HUES6 (cell line): ENCODE data around the gene UCHL1.

Experiments used
- H3K27ac ChIP-seq: 2 replicates; pipeline ENCODE4 v1.7.0; 2013; ENCODE audit warnings: low read depth, mild to moderate bottlenecking, low read length, inconsistent platforms
- H3K27me3 ChIP-seq: 2 replicates; pipeline ENCODE4 v1.6.1; 2013; ENCODE audit warnings: low read length; ENCODE audit not compliant: control insufficient read depth, insufficient read depth
- H3K36me3 ChIP-seq: 2 replicates; pipeline ENCODE4 v1.6.1; 2013; ENCODE audit warnings: low read length; ENCODE audit not compliant: control insufficient read depth, insufficient read depth
- H3K4me1 ChIP-seq: 2 replicates; pipeline ENCODE4 v1.6.1; 2013; ENCODE audit warnings: low read length; ENCODE audit not compliant: control insufficient read depth, insufficient read depth
- H3K4me3 ChIP-seq: 2 replicates; pipeline ENCODE4 v1.5.1; 2013; ENCODE audit warnings: low read depth, low read length
- H3K9ac ChIP-seq: one replicate; pipeline ENCODE4 v1.6.1; 2013; ENCODE audit warnings: mild to moderate bottlenecking, low read length
- H3K9me3 ChIP-seq: 2 replicates; pipeline ENCODE4 v1.6.1; 2013; ENCODE audit warnings: low read depth, low read length; ENCODE audit not compliant: control insufficient read depth, insufficient read depth

The UCHL1 gene

DNA sequence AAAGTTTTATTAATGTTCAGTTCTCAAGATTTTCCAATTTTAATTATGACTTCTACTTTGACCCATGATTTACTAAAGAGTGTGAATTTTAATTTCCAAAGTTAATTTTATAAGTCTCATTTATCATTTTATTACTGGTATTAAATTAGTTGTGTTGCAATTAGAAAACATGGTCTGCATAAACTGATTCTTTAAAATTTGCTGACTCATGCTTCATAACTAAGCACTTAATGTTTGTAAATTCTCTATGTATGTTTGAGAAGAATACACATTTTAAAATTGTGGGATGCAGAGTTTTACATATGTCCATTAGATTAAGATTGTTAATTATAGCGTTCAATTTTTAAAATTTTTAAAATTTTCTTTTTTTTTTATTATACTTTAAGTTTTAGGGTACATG is 20.2 kb upstream of the UCHL1 start:
- H3K4me3 ChIP-seq: no peak overlapping the region
- H3K27ac ChIP-seq: no peak overlapping the region
- H3K4me1 ChIP-seq: no peaks in the 10 kb centered on the region
- H3K9me3 ChIP-seq: no peaks in the 10 kb centered on the region
- H3K9ac ChIP-seq: no peak overlapping the region
- H3K36me3 ChIP-seq: no peaks in the 10 kb centered on the region
- no peaks in the 10 kb centered on the region for H3K27me3 ChIP-seq

- H3K4me1 ChIP-seq: peaks cover 4% of the 10 kb centered on the region; the same call in 1 of the 2 replicates
- no peaks in the 10 kb centered on the region for H3K36me3 ChIP-seq
These were observed 14.8 kb upstream of the UCHL1 start for GRCh38 chr4:41241919-41242318.

DNA sequence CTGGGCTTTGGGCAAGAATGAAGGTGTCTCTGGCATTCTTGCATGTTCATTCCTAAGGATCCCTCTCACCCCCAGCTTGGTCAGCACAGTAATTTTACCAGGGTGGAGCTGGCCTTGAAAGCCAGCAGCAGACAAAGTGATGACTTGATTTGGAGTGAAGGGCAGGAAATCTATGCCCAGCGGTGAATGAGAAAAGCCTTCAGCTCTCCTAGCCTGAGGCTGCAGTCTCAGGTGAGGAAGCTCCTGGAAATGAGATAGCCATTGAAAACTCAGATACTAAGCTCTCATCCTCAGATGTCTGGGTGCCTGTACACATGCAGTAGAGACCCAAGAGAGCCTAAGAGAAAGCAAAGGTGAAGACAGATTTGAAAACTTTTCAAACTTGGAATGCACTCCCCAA is 10.7 kb upstream of the UCHL1 start:
- Histone ChIP-seq H3K27ac (no peak overlapping the region), H3K9me3 (no peaks in the 10 kb centered on the region), H3K4me3 (no peak overlapping the region), H3K36me3 (no peaks in the 10 kb centered on the region), H3K9ac (no peak overlapping the region), H3K27me3 (no peaks in the 10 kb centered on the region), H3K4me1 (peaks cover 4% of the 10 kb centered on the region; the same call in 1 of the 2 replicates)

More at GRCh38 chr4:41241919-41242318, 14.8 kb upstream of the UCHL1 start:
- Histone ChIP-seq H3K27me3 (no peaks in the 10 kb centered on the region), H3K9me3 (no peaks in the 10 kb centered on the region), H3K9ac (no peak overlapping the region), H3K4me3 (no peak overlapping the region), H3K27ac (no peak overlapping the region)

DNA sequence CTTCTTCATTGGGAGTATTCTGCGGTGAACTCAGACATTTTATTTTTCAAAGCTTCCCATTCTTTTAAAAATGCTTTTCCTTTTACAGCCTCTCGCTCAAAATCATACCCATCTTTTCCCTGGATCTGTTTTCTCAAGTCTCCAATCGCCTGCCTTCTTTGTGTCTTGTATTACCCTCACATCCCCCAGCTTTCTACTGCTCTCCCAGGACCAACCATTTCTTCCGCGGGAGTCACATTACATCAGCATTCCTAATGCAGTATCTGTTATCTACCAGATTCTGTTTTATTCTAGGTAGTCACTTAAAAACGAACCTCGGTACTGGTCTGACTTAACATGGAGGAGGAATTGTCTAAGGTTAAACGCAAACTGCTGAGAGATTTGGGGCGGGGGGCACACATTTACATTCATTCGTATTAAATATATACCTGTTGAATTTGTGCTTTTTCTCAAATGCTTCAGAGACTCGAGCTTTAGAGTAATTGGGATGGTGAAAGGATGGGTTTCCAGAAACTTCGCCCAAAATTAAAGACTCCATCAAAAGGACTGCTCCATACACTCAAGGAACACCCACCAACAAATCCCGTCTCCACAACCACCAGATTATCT is 493 bp upstream of the UCHL1 start:
- Histone ChIP-seq H3K36me3 (peaks cover 36% of the 10 kb centered on the region), H3K9ac (peak overlapping the region; percentile 65), H3K27ac (peak overlapping the region; percentile 54), H3K27me3 (no peaks in the 10 kb centered on the region), H3K4me1 (peaks cover 23% of the 10 kb centered on the region), H3K9me3 (peaks cover 3% of the 10 kb centered on the region; the same call in 1 of the 2 replicates), H3K4me3 (peak overlapping the region; percentile 93)

- peak overlapping the region; percentile 93 for H3K4me3 ChIP-seq
- H3K4me1 ChIP-seq: peaks cover 23% of the 10 kb centered on the region
- H3K27me3 ChIP-seq: no peaks in the 10 kb centered on the region
- H3K9ac ChIP-seq: peak overlapping the region; percentile 93
- H3K36me3 ChIP-seq: peaks cover 47% of the 10 kb centered on the region
- peak overlapping the region; percentile 85 for H3K27ac ChIP-seq
- H3K9me3 ChIP-seq: no peaks in the 10 kb centered on the region
These were observed 651 bp downstream of the UCHL1 start for GRCh38 chr4:41257257-41257901.

DNA sequence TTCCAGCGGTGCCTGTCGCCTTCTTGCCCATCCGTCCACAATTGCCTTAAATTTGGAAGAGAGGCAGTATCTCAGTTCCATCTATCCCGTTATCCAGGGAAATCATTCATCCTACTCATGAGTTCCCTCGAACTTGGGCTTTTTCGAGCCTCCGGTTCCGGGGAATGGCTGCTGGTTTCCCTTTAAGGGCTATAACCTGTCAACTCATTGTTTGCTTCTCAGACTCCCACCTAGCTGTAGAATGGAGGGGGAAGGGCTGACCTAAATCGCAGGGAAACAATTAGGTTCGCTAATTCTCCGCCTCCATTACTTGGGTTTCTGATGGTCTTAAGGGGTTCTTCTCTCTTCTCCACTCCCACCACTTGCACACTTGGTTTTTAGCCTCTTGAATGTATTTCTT is 1.2 kb downstream of the UCHL1 start:
- Histone ChIP-seq H3K27ac (no peak overlapping the region; the same call in 1 of the 2 replicates), H3K36me3 (peaks cover 52% of the 10 kb centered on the region), H3K9me3 (no peaks in the 10 kb centered on the region), H3K4me1 (peaks cover 23% of the 10 kb centered on the region), H3K27me3 (no peaks in the 10 kb centered on the region), H3K9ac (peak overlapping the region; percentile 93), H3K4me3 (peak overlapping the region; percentile 93)

DNA sequence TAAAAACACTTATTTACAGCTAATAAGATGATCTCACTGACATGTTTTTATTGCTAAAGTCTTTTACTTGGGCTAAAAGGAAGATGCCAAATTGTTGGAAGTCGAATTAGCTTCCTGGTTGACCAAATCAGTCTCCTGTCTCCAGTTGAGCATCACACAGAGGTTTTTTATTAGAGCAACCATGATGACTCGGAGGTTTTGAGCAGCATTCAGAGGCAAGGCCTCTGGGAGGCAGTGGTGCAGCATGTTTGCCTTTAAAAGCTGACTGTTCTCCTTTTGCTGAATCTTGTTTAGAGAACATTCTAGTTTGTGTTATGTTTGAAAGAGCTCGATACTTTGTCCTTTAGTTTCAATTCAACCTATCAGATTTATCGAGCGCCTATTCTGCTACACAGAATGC is 2.1 kb downstream of the UCHL1 start:
- H3K27ac ChIP-seq: peak overlapping the region; percentile 6; the same call in 1 of the 2 replicates
- H3K4me3 ChIP-seq: peak overlapping the region; percentile 93
- H3K36me3 ChIP-seq: peaks cover 61% of the 10 kb centered on the region
- no peaks in the 10 kb centered on the region for H3K9me3 ChIP-seq
- H3K4me1 ChIP-seq: peaks cover 23% of the 10 kb centered on the region
- no peaks in the 10 kb centered on the region for H3K27me3 ChIP-seq
- peak overlapping the region; percentile 93 for H3K9ac ChIP-seq

GRCh38 chr4:41260116-41260733 is 3.5 kb downstream of the UCHL1 start:
- Histone ChIP-seq H3K36me3 (peaks cover 76% of the 10 kb centered on the region), H3K9me3 (no peaks in the 10 kb centered on the region), H3K4me1 (peaks cover 23% of the 10 kb centered on the region), H3K4me3 (no peak overlapping the region), H3K27me3 (no peaks in the 10 kb centered on the region), H3K9ac (no peak overlapping the region), H3K27ac (no peak overlapping the region)

GRCh38 chr4:41262198-41262597 is 5.5 kb downstream of the UCHL1 start:
- H3K27me3 ChIP-seq: no peaks in the 10 kb centered on the region
- H3K36me3 ChIP-seq: peaks cover 95% of the 10 kb centered on the region
- no peak overlapping the region for H3K27ac ChIP-seq
- peaks cover 15% of the 10 kb centered on the region for H3K4me1 ChIP-seq
- no peak overlapping the region for H3K9ac ChIP-seq
- H3K4me3 ChIP-seq: no peak overlapping the region
- no peaks in the 10 kb centered on the region for H3K9me3 ChIP-seq

DNA sequence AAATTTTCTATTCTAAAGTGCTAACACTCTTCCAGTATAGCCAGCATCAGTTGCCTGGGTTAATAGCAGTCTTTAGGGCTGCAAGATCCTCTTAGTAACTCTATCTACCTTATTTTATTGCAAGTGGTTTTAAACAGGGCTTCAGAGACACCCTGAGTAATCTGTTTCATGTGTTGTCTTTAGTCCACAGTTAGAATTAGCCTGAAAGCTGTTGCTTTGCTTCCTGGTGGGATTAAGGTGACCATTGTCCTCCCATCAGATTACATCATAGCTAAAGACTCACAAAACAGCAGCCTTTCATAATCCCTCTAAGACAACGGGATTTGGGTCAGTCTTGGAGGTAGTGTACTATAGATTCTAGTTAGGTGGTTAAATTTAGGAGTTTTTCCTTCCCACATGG is 7.5 kb downstream of the UCHL1 start:
- Histone ChIP-seq H3K36me3 (peaks cover 100% of the 10 kb centered on the region), H3K4me3 (no peak overlapping the region), H3K9ac (no peak overlapping the region), H3K9me3 (no peaks in the 10 kb centered on the region), H3K27me3 (no peaks in the 10 kb centered on the region), H3K27ac (no peak overlapping the region), H3K4me1 (peaks cover 2% of the 10 kb centered on the region; the same call in 1 of the 2 replicates)

DNA sequence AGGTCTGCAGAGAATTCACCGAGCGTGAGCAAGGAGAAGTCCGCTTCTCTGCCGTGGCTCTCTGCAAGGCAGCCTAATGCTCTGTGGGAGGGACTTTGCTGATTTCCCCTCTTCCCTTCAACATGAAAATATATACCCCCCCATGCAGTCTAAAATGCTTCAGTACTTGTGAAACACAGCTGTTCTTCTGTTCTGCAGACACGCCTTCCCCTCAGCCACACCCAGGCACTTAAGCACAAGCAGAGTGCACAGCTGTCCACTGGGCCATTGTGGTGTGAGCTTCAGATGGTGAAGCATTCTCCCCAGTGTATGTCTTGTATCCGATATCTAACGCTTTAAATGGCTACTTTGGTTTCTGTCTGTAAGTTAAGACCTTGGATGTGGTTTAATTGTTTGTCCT is 11.3 kb downstream of the UCHL1 start:
- Histone ChIP-seq H3K36me3 (peaks cover 69% of the 10 kb centered on the region), H3K27ac (no peak overlapping the region), H3K9me3 (no peaks in the 10 kb centered on the region), H3K9ac (no peak overlapping the region), H3K27me3 (no peaks in the 10 kb centered on the region), H3K4me3 (no peak overlapping the region), H3K4me1 (no peaks in the 10 kb centered on the region)
